Cardiac septum (tissue), 1 donor: ENCODE data around the gene CDH13. TPM values are rescaled to one million over a fixed set of nuclear protein-coding genes. Genes with fewer than 3 reads are reported as not detected.

ENCODE experiments used
- DNase-seq: peaks from one replicate; pipeline ENCODE4 v3.0.0-alpha.2; 2020; ENCODE audit warnings: low spot score
- intact Hi-C: fragments of 100-400 bp; cut with DNase I; formaldehyde crosslinking; loops from one replicate; pipeline ENCODE4 v1.14.0; 2022
- total RNA-seq: library from RNA; stranded (reverse); fragmentation: NEBNext Ultra II Directional; extraction: Animal tissue kit (Norgen Biotek cat#: 25700); gene quantifications from one replicate; pipeline ENCODE4 v1.2.1, GENCODE V29; 2021
- donor health status: DM: no; HTN: no; CAD: no.

CDH13 gene
- total RNA-seq, 1 donor from 2014 or later: 108 TPM

DNA sequence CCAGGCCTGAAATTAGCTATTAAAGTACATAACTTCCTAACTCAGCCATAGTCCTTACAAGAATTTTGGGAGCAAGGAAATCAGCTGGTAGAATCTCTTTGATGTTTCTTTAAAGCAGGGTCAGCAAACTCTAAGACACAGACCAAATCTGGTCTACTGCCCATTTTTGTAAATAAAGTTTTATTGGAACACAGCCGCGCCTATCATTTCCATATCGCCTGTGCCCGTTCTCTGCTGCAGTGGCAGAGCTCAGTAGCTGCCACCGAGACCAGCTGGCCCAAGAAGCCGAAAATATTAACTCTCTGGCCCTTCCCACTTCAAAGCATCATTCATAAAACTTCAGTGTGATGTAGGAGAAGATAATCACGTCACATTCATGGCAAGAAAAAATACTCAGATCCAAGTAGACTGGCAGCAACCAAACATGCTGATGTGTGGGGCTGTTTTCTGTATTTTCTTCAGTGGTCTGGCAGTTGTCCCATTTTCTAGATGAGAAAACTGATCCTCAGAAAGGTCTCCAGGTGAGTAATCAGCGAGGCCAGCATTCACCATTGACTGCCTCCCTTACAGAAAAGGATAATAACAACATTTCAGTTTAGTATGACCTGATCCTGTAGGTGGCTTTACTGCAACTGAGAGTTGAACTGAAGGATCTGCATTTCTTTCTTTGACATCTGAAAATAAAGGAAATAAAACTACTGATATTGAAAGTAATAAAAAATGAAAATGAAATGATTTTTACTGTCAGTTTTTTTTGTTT, 1163.1 kb downstream of the CDH13 start:
- intact Hi-C loops: no loop called here

GRCh38 chr16:83791916-83792315, 1165.1 kb downstream of the CDH13 start:
- intact Hi-C loops: no loop called here
- no peak for DNase-seq

More for the DNA sequence above, 1163.1 kb downstream of the CDH13 start:
- DNase-seq: no peak

- intact Hi-C loops: no loop called here
- DNase-seq: no peak
Measured at GRCh38 chr16:83792391-83792790, 1165.6 kb downstream of the CDH13 start.

DNA sequence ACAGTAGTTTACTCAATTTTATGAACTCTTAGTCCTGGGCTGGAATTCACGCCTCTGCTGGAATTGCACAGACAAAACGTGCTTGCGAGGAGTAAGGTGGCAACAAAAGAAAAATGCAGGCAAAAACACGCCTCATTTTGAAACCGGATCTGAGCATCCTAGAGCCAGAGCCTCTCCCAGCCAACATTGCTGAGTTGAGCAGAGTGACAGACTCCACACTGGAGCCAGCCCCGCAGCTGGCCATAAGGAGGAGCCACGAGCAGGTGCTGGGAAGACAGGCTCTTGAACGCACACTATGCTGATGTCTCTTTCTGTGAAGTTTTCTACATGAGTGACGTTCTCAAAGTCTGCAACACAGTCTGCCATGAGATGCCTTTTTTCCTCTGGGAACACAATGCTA, 1166.4 kb downstream of the CDH13 start:
- DNase-seq: no peak
- intact Hi-C loops: no loop called here

GRCh38 chr16:83794860-83795554, 1168.2 kb downstream of the CDH13 start:
- intact Hi-C loops: no loop called here
- no peak for DNase-seq

GRCh38 chr16:83797013-83797412, 1170.2 kb downstream of the CDH13 start:
- intact Hi-C loops: no loop called here
- DNase-seq: no peak

DNA sequence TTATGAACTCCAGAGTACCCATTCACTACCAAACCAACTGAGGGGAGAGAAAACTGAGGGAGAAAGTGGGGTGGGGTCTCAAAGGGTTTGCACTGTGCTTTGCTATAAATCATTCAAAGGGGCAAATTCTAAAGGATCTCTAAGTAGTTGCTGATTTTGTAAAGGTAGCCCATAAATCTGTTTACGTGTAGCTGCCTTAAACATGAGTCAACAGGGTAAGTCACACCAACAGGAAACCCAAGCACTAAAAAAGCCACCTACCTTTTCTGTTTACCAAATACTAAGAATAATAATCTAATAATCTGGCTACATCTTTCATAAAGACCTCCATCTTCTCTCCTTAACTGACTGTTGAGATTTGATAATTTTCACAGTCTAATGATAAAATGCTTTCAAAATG, 1172.6 kb downstream of the CDH13 start:
- intact Hi-C loops: no loop called here
- DNase-seq: no peak

DNA sequence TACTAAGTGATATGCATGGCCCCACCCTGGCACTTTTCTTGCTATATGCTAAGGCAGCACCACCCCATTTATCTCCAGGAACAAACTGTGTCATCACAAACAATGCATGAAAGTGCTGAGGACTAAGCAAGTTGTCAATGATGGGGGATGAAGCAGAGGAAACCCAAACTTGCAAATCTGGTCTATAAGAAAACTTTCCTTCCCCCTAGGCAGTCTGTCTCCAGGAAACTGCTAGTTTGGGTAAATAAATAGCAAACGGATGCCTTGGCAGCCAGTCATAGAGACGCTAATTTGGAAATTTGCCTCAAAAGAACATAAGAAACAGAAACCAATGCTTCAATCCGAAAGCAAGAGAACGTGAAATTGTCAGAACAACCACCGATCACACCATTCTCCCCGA, 1175.4 kb downstream of the CDH13 start:
- no peak for DNase-seq
- intact Hi-C loops: no loop called here

DNA sequence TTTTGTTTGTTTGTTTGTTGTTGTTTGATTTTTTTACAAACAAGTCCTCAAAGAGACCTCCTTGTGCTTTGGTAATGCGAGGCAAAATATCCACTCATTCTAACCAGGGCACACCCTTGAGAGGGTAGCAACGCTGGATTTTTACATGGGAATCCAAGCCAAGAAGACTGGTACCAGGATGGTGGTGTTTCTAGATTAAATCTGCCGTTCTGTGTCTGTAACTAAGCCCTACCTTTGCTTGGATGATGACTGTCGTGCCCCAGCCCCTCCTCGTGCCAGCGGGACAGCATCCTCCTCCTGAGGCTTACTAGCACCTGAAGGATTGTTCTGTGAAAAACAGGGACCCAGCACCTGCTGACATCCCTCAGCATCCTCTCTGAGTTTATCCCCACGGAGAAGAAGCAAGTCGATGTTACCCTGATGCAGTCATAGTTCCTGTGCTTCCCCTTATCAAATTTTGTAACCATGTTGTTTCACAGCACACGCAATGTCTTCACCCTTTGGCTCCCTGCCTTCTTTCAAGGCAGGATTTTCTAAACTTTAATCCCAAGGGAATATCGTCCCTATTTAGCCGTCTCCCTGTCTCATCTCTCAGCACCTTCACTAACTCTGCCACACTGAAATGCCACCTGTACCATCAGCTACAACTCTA, 1175.9 kb downstream of the CDH13 start:
- no peak for DNase-seq
- intact Hi-C loops: no loop called here

DNA sequence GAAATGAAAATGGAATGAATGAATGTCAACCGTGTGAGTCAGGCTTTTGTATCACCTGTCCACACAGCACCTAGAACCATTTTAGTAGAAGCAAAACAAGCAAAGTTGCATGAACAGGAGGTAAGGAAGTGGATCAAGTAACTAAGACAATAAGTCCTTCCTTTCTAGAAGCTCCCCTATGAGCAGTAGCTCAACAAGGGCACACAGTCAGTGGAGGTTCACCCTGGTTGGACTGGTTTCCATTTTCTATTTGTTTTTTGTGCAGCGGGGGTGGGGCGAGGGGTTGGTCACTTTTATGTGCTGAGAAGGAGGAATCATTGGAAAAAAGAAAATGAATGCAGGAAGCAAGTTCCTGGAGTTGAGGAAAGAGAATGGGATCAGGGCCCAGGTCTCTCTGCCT, 1177.0 kb downstream of the CDH13 start:
- DNase-seq: no peak
- intact Hi-C loops: no loop called here

GRCh38 chr16:83804366-83804765, 1177.6 kb downstream of the CDH13 start:
- intact Hi-C loops: no loop called here
- no peak for DNase-seq

DNA sequence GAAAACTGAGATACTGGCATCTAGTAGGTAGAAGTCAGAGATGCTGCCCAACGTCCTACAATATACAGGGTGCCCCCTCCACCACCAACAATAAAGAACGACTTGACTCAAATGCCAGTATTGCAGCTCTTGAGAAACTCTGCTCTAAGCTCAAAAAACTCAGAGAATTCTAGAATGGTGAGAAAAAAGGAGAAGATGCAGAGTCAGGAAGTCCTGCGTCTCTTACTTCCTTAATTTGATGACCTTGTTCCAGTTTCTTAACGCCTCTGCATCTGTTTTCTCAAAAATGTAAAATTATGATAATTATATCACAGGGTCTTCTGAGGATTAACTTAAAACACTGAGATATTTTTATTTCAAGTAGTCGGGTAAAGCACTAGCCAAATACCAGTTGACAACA, 1179.3 kb downstream of the CDH13 start:
- DNase-seq: no peak

GRCh38 chr16:83806731-83807130, 1180.0 kb downstream of the CDH13 start:
- intact Hi-C loops: no loop called here
- no peak for DNase-seq

More for the DNA sequence above, 1179.3 kb downstream of the CDH13 start:
- intact Hi-C loops: no loop called here

DNA sequence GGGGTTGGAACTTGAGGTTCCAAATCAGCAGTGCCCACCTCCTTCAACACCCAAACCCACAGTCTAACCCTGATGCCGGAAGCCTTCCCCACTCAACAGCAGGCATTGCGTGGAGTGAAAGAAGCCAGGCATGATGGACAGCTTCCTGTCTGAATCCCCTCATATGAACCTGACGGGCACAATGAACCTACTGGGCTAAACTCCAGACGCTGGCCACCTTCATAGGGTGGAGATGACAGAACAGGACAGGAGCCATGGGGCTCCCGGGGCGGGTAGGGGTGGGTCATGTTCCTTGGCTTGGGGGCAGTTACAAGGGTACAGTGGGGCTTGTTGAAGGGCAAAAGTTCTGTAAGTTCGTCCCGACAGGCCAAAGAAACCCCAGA, 1180.5 kb downstream of the CDH13 start:
- intact Hi-C loops: no loop called here
- DNase-seq: no peak

DNA sequence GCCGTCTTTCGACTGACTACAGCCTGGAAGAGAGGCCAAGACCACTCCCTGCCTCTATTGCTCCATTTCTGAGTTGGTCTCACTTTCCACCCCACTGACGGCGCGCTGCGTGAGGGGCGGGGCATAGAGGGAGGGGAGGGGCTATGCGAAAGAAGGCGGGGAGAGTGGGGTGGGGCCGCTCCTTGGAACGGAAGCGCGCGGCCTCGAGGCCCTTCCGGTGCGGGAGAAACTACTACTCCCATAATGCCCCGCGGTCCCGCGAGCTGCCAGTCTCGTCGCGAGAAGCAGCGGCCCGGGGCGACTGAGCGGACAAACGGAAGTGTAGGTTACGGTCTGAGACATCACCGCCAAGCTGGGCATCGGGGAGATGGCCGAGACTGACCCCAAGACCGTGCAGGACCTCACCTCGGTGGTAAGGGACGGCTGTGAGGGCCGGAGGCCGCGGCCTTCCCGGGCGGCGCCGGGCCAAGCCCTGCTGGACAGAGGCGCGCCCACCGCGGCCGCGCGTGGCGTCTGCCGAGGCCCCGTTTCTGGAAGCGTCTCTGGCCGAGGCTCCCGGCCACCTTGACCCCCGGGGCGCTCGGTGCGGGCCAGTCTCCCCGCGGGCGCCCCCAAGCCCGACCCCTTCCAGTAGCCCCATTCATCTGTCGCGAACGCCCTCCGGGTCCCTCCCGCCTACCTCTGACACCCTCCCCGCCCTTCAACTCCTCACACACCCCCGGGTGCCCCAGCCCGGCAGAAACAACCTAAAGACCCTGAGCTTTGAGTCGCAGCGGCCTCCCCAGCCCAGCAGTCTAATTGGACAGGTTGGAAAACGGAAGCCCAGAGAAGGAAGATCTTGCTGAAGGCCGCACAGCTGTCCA, 1181.2 kb downstream of the CDH13 start, which contains the start of gene HSBP1:
TSS of gene HSBP1 (plus strand) at position 269 of the 863 bp plus-strand sequence. CDS start at position 368, 99 bp downstream.
- intact Hi-C loops: no loop called here
- peak; percentile 97 for DNase-seq

GRCh38 chr16:83808573-83809014, 1181.8 kb downstream of the CDH13 start:
- intact Hi-C loops: no loop called here

DNA sequence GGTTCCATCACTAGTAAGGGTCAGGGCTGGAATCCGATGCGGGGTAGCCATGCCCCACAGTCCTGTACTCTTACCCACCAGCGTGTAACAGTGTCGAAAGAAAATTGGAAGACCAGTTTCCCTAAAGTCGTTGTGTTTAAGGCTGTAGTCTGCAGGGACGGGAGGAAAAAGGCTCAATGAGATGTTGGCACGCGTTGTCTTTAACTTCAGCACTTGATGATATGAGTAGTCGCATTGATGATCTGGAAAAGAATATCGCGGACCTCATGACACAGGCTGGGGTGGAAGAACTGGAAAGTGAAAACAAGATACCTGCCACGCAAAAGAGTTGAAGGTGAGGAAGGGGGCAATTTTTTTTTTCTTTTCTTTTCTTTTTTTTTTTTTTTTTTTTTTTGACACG, 1182.3 kb downstream of the CDH13 start:
- no peak for DNase-seq
- intact Hi-C loops: no loop called here

More at GRCh38 chr16:83808573-83809014, 1181.8 kb downstream of the CDH13 start:
- DNase-seq: no peak

GRCh38 chr16:83810901-83811300, 1184.1 kb downstream of the CDH13 start:
- DNase-seq: no peak
- intact Hi-C loops: no loop called here

GRCh38 chr16:83813823-83814658, 1187.3 kb downstream of the CDH13 start:
- no peak for DNase-seq
- intact Hi-C loops: no loop called here
